HG03469 (cell line): ENCODE data around the gene SLC25A51.

Source experiments
- ATAC-seq: cut with Tn5 transposase; IDR thresholded peaks from one replicate; pipeline ENCODE4 v1.9.1; 2021; ENCODE audit warnings: mild to moderate bottlenecking, moderate library complexity, moderate number of reproducible peaks; ENCODE audit not compliant: unreplicated experiment

The SLC25A51 gene

GRCh38 chr9:37856551-37856950 lies 47.4 kb downstream of the SLC25A51 start:
- no peak for ATAC-seq

- ATAC-seq: no peak
These were observed 51.7 kb downstream of the SLC25A51 start for GRCh38 chr9:37852222-37852621.

- ATAC-seq: no peak
These were observed 63.2 kb downstream of the SLC25A51 start for GRCh38 chr9:37840560-37841194.

DNA sequence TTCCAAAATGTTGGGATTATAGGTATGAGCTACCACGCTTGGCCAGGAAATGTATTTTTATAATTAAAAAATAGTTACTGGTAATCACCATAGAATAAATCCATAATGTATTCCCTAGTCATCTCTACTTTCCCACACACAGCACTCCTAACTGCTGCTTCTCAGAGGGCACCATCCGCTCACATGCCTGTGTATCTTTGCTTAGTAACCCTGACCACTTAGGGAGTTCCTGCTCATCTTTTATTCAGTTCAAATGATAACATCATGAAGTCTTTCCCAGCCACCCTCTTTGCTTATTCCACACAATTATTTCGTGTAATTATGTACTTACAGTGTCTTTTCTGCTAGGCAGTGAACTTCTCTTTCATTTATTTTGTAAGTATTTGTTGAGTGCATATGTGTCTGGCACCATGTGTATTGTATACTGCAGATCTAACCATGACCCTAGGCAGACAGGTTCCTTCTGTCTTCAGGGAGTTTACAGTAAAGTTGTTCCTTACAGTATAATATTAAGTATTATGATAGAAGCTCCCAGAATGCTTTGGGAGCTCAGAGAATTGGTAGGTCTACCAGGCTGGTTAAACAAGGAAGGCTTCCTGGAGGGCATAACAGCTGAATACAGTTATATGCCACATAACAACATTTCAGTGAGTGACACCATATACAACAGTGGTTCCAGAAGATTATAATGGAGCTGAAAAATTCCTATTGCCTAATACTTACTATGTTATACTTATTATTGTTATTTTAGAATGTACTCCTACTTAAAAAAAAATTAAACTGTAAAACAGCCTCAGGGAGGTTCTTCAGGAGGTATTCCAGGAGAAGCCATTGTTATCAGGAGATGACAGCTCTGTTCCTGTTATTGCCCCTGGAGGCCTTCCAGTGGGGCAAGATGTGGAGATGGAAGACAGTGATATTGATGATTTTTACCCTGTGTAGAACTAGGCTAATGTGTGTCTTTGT lies 64.1 kb downstream of the SLC25A51 start:
- no peak for ATAC-seq
